Retinal pigment epithelial cell (primary cell): ENCODE results near the gene WSB1.

ENCODE experiments used
- DNase-seq: peaks from one replicate; pipeline ENCODE4 v3.0.0-alpha.2; 2010; ENCODE audit warnings: low read depth
- H3K4me3 ChIP-seq: 2 replicates; pipeline ENCODE4 v1.5.1; 2011; ENCODE audit warnings: mild to moderate bottlenecking, low read length, control low read depth, moderate library complexity
- CTCF ChIP-seq: conservative IDR thresholded peaks from 2 replicates; pipeline ENCODE4 v1.5.1; 2011; ENCODE audit warnings: low read depth, low read length, control low read depth, inconsistent platforms

Gene WSB1

GRCh38 chr17:27256225-27257030 lies 37.5 kb upstream of the WSB1 start:
- DNase-seq: peak; percentile 13
- no peak for TF ChIP-seq CTCF
- no peak overlapping the region for H3K4me3 ChIP-seq

GRCh38 chr17:27257031-27257357 lies 36.9 kb upstream of the WSB1 start:
- TF ChIP-seq CTCF: no peak
- DNase-seq: no peak
- no peak overlapping the region for H3K4me3 ChIP-seq

GRCh38 chr17:27259356-27259755 lies 34.6 kb upstream of the WSB1 start:
- DNase-seq: no peak
- no peak for TF ChIP-seq CTCF
- H3K4me3 ChIP-seq: no peak overlapping the region

- no peak for TF ChIP-seq CTCF
- no peak for DNase-seq
- H3K4me3 ChIP-seq: no peak overlapping the region
Measured at GRCh38 chr17:27263386-27263785, 30.5 kb upstream of the WSB1 start.

- DNase-seq: no peak
- no peak for TF ChIP-seq CTCF
Measured at GRCh38 chr17:27264068-27264812, 29.7 kb upstream of the WSB1 start.

GRCh38 chr17:27265333-27265732 lies 28.6 kb upstream of the WSB1 start:
- TF ChIP-seq CTCF: no peak
- no peak for DNase-seq
- no peak overlapping the region for H3K4me3 ChIP-seq

More at GRCh38 chr17:27264068-27264812, 29.7 kb upstream of the WSB1 start:
- no peak overlapping the region for H3K4me3 ChIP-seq

GRCh38 chr17:27266228-27266627 lies 27.7 kb upstream of the WSB1 start:
- no peak for DNase-seq
- H3K4me3 ChIP-seq: no peak overlapping the region
- TF ChIP-seq CTCF: no peak
